GM10248 (cell line): ENCODE results near the gene ZNF346.

ENCODE experiments used
- CTCF ChIA-PET: fragments of 300-600 bp; sonication (Branson Sonifier 250); formaldehyde crosslinking; extraction: SDS; loops from one replicate; lab custom pipeline; 2021; ENCODE audit warnings: antibody characterized with exemption; lab: Yijun Ruan, JAX
- POLR2A ChIA-PET: fragments of 350-650 bp; sonication (Branson Sonifier 250); formaldehyde crosslinking; extraction: SDS; loops from one replicate; lab custom pipeline; 2020; ENCODE audit warnings: antibody characterized with exemption; lab: Yijun Ruan, JAX
- DNase-seq: peaks from one replicate; pipeline ENCODE4 v3.0.0; 2012; ENCODE audit errors: extremely low spot score
- TF ChIP-seq, protein P1 (sequence below): IDR thresholded peaks from 2 replicates; pipeline ENCODE4 v1.5.1; 2012; ENCODE audit warnings: mild to moderate bottlenecking, low read depth; ENCODE audit errors: extremely low read depth, missing control alignments, control extremely low read depth

Gene ZNF346

DNA sequence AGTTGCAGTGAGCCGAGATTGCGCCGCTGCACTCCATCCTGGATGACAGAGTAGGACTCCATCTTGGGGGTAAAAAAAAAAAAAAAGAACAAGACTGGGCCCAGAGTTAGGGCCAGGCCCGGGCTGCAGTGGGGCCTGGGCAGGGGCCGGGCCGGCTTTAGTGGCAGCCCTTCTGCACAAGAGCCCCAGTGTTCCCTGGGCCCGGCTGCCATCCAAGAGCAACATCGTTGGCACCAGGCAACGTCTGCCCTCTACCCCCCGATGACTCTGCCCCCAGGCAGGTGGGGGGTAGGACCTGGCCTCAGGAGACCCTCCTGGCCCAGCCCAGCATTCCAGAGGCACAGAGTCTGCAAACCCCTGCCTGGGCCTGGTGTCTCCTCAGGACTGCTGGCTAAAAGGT lies 59.4 kb downstream of the ZNF346 start:
- DNase-seq: no peak
- TF ChIP-seq, protein P1, sequence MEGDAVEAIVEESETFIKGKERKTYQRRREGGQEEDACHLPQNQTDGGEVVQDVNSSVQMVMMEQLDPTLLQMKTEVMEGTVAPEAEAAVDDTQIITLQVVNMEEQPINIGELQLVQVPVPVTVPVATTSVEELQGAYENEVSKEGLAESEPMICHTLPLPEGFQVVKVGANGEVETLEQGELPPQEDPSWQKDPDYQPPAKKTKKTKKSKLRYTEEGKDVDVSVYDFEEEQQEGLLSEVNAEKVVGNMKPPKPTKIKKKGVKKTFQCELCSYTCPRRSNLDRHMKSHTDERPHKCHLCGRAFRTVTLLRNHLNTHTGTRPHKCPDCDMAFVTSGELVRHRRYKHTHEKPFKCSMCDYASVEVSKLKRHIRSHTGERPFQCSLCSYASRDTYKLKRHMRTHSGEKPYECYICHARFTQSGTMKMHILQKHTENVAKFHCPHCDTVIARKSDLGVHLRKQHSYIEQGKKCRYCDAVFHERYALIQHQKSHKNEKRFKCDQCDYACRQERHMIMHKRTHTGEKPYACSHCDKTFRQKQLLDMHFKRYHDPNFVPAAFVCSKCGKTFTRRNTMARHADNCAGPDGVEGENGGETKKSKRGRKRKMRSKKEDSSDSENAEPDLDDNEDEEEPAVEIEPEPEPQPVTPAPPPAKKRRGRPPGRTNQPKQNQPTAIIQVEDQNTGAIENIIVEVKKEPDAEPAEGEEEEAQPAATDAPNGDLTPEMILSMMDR: no peak
- CTCF ChIA-PET: interaction anchor here (0.9 to 4.0 kb wide), 4 partner anchors 9 to 29 kb away, joined by 3 to 39 read pairs (median 5); no protein-coding TSS in a partner anchor
- POLR2A ChIA-PET: no interaction called here

DNA sequence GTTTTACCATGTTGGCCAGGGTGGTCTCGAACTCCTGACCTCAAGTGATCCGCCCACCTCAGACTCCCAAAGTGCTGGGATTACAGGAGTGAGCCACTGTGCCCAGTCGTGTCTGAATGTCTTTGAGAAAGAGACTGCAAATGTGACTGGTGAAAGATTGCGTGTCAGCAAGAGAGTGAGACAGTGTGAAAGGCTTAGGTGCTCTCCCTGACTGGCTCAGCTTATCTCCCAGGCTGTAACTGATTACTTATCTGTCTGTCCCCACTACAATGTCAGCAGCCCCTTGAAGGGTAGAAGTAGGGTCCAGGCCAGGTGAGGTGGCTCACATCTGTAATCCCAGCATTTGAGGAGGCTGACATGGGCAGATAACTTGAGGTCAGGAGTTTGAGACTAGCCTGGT lies 60.9 kb downstream of the ZNF346 start:
- TF ChIP-seq, protein P1: no peak
- DNase-seq: no peak
- ChIA-PET POLR2A (no interaction called here), CTCF (interaction anchor here (1.3 to 5.0 kb wide), 3 partner anchors 11 to 28 kb away, joined by 7 to 80 read pairs (median 39); no protein-coding TSS in a partner anchor)

DNA sequence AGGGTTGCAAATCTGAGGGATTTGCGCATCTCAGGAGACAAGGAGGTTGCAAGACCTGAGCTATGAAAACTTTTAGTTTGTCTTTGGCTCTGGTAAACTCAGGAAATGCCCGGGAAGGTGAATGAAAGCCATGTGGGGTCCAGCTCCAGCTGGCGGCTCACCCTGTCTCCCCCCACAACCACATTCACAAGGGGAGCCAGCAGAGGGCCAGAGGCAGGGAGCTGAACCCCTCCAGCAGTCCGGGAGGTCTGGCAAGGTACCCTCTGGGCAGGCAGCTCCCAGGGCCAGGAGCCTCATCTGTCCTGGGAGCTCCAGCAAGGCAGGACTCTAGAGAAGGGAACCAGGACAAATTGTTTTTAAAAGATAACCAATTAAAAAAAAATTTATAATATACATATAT lies 61.7 kb downstream of the ZNF346 start:
- CTCF ChIA-PET: interaction anchor here (1.3 to 5.0 kb wide), 3 partner anchors 12 to 425 kb away, joined by 7 to 80 read pairs (median 21); no protein-coding TSS in a partner anchor
- POLR2A ChIA-PET: no interaction called here
- TF ChIP-seq, protein P1: no peak
- DNase-seq: no peak

DNA sequence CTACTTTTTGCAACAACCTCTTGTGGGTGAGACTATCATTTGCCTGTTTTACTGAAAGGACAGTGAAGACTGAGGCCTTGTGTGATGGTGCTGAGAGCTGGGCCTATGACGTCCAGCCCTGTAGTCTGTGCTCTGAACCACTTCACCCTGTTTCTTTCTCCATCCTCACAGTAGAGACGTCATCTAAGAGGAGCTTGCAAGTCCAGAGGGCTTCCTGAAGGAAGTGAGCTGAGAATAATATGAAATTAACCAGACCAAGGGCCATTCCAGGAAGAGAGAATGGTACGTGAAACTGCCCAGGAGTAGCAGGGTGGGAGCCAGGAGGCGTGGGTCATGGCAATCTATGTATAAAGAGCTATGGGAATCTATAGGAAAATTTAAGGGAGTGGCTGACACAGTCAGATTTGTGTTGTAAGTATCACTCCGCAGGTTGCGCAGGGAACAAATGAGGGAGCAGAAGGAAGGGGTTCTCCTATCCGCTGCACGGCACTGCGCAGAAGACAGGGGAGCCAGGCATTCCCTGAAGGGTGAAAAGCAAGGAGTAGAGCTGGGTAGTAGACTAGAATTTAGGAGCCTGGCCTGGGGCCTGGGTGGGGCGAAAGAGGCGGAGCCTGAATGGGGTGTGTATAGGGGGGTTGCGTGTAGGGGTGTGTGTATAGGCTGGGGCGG lies 63.6 kb downstream of the ZNF346 start:
- no peak for DNase-seq
- ChIA-PET POLR2A (interaction anchor here (0.5 to 0.6 kb wide), 3 partner anchors 8 to 372 kb away, joined by 3 to 6 read pairs (median 4); no protein-coding TSS in a partner anchor), CTCF (interaction anchor here (0.9 to 5.0 kb wide), 9 partner anchors 8 to 427 kb away, joined by 3 to 80 read pairs (median 4); no protein-coding TSS in a partner anchor)
- TF ChIP-seq, protein P1: no peak

DNA sequence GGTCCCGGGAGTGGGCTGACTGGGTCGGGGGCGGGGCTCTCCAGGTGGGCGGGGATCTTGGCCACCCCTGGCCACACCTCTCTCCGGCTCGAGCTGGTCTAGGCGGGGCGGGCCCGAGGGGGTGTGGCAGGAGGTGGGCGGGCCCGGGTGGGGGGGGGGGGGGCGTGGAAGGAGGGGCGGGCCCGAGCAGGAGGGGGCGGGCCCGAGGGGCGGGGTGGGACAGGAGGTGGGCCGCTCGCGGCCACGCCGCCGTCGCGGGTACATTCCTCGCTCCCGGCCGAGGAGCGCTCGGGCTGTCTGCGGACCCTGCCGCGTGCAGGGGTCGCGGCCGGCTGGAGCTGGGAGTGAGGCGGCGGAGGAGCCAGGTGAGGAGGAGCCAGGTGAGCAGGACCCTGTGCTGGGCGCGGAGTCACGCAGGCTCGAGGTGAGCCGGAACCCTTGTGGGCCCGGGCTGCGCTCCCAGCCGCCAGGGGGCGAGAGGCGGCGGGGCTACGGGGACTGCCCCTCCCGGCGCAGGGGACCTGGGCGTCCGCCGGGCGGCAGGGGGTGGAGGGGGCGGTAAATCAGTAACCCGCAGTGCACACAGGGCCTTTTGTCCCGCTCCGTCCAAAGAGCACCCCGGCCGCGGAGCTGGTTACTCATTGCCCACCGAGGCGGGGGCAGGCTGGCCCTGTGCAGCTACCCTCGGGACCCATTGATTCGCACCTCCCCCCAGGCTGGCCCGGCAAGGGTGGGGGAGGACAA lies 64.3 kb downstream of the ZNF346 start, which contains the start of gene FGFR4:
FGFR4 (plus strand) TSS at position 262 of the 744 bp plus-strand sequence. CDS start 2,688 bp downstream, outside the sequence.
- CTCF ChIA-PET: interaction anchor here (0.9 to 5.0 kb wide), 10 partner anchors 8 to 427 kb away, joined by 3 to 80 read pairs (median 6); no protein-coding TSS in a partner anchor
- TF ChIP-seq, protein P1: peak; percentile 69
- peak; percentile 91 for DNase-seq
- POLR2A ChIA-PET: interaction anchor here (0.6 kb wide), 2 partner anchors 8 to 74 kb away, joined by 4 to 6 read pairs; no protein-coding TSS in a partner anchor

DNA sequence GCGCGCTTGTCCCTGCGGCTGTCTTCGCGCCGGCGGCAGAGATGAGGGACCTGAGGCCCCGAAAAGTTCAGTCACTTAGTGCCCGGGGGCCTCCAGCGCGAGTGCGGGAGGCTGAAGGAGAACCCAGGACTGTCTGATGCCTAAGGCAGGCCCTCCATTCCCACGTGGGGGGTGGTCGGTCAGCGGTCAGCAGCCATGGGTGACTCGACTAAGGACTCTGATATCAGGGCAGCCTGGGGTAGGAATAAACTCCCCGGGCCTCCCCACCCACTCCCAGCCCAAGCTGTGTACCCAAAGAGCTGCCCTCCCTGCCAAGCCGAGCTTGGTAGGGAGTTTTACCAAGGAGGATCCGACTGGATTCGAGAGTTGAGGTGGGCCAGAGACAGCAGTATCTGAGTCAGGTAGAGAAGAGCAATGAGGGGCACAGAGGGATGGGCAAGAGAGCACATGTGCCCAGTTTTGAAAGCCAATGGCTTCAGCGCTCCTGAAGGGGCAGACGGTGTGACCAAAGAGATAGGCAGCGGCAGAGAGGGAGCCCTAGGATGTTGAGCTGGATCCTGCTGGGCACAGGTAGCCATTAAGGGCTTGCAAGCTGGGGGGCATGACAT lies 65.0 kb downstream of the ZNF346 start:
- TF ChIP-seq, protein P1: no peak
- DNase-seq: no peak
- ChIA-PET POLR2A (no interaction called here), CTCF (interaction anchor here (1.6 to 5.0 kb wide), 3 partner anchors 15 to 428 kb away, joined by 10 to 80 read pairs (median 21); no protein-coding TSS in a partner anchor)
